ENCODE data around the gene PIM1.

DNA sequence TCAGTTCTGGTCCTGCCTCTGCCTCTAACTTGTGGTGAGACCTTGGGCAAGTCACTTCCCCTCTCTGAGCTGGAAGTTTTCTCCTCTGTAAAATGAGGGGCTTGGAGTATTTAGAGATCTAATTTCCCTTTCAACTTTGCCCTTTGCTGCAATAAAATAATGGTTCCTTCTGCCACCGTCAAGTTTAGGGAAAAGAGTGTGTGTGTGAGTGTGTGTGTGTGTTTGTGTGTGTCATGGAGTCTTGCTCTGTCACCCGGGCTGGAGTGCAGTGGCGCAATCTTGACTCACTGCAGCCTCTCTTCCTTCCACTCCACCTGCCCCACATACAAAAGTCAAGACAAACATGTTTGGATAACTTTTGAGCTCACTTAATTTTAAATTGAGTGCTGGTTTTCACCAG lies 39.2 kb upstream of the PIM1 start:
- no peak for TF ChIP-seq POLR2A (IDR thresholded peaks at IDR 0.05)
- TF ChIP-seq, protein P1, sequence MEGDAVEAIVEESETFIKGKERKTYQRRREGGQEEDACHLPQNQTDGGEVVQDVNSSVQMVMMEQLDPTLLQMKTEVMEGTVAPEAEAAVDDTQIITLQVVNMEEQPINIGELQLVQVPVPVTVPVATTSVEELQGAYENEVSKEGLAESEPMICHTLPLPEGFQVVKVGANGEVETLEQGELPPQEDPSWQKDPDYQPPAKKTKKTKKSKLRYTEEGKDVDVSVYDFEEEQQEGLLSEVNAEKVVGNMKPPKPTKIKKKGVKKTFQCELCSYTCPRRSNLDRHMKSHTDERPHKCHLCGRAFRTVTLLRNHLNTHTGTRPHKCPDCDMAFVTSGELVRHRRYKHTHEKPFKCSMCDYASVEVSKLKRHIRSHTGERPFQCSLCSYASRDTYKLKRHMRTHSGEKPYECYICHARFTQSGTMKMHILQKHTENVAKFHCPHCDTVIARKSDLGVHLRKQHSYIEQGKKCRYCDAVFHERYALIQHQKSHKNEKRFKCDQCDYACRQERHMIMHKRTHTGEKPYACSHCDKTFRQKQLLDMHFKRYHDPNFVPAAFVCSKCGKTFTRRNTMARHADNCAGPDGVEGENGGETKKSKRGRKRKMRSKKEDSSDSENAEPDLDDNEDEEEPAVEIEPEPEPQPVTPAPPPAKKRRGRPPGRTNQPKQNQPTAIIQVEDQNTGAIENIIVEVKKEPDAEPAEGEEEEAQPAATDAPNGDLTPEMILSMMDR (IDR thresholded peaks at IDR 0.05): no peak

Data from right lobe of liver (tissue), 4 donors.